T follicular helper cell (primary cell): ENCODE data around the gene FAM43B.
A peak's percentile ranks its signal among the peaks of the same experiment; 100 is the strongest.

Source experiments
- DNase-seq: peaks from one replicate; pipeline ENCODE4 v3.0.0-alpha.2; 2020; ENCODE audit warnings: low read depth

Gene FAM43B

DNA sequence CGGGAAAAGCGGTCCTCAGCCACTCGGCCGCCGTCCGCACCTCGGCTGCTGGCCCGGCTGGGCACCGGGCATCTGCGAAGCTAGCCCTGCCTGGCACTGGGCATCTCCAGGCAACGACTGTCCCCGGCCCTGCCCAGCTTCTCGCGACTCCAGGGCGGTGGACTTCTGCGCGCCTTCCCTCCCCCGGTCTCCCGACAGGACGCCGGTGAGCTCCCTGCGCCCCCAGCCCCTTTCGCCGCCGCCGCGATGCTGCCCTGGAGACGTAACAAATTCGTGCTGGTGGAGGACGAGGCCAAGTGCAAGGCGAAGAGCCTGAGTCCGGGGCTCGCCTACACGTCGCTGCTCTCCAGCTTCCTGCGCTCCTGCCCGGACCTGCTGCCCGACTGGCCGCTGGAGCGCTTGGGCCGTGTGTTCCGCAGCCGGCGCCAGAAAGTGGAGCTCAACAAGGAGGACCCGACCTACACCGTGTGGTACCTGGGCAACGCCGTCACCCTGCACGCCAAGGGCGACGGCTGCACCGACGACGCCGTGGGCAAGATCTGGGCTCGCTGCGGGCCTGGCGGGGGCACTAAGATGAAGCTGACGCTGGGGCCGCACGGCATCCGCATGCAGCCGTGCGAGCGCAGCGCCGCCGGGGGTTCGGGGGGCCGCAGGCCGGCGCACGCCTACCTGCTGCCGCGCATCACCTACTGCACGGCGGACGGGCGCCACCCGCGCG, 514 bp downstream of the FAM43B start:
- no peak for DNase-seq

DNA sequence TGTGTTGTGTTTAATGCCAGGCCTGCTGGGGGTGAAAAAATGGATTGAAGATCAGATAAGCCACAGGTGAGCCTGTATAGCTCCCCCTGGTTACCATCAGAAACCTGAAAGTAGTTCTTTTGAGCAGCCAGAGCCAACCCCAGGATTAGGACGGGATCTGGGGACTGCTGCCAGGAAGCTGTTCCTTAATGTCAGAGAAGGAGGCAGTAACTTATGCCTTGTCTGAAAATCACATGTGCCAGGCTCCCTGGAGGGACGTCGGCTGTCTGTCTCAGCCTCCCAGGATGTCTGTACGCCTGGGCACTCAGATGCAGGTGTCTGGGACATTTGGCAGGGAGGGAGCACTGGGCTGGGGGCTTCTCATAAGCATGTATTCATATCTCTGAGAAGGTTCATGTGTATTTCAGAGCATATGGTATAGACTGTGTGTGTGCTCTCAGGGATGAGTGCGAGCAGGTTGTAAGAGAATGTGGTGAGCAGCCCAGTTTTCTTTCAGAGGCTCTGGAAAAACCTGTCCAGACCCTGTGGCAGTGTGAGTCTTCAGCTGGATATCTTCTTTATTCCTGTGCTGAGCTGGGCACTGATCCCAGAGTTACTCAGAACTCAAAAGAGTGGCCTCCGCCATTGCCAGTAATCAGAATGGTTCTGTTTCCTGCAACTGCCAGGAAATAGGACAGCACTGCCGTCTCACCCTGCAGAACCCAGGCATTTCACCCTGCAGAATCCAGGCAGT, 2.8 kb downstream of the FAM43B start:
- DNase-seq = no peak

DNA sequence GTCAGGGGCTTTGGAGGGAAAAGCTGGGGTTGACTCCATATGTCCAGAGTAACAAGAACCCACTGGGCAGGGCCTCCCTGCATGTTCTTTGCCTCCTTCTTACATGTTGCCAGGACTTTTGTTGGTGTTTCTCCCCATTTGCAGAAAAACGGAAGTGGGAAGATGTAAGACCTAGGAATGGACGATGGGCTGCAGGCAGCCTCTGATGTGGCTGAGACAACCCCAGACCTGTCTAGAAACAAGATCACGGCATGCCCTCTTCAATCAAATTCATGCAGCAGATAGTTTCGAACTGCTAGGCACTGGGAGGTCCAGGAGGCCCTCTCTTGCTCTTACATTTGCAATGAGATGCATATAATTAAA, 3.4 kb downstream of the FAM43B start:
- no peak for DNase-seq

DNA sequence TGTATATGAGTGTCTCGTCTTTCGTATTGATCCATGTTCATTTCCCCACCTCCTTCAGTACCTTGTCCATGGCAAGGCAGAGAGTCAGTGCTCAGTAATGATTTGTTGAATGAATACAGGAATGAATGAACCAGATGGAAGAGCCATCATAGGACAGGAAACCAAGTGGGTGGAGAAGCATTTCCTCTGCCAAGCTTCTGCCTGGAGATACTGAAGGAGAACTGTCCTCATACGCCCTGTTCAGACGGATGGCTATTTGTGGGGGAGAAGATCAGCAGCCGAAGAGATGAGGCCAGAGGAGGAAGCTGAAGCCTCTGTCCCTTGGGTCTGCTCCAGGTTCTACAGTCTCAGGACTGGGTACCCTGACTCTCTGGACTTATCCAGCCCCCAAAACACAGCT, 5.8 kb downstream of the FAM43B start:
- DNase-seq = no peak

DNA sequence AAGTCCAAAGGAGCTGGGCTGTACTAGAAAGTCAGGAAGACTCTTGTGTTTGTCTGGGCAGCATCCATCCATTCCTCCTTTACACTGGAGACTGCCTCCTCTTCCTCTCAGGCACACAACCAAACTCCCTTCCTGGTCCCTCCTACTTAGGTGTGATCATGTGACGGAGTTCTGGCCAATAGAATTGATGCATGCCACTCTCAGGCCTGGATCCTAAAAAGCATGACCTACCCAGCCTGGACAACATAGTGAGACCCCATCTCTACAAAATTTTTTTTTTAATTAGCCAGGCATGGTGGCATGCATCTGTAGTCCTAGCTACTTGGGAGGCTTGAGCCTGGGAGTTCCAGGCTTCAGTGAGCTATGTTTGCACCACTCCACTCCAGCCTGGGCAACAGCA, 8.6 kb downstream of the FAM43B start:
- no peak for DNase-seq

DNA sequence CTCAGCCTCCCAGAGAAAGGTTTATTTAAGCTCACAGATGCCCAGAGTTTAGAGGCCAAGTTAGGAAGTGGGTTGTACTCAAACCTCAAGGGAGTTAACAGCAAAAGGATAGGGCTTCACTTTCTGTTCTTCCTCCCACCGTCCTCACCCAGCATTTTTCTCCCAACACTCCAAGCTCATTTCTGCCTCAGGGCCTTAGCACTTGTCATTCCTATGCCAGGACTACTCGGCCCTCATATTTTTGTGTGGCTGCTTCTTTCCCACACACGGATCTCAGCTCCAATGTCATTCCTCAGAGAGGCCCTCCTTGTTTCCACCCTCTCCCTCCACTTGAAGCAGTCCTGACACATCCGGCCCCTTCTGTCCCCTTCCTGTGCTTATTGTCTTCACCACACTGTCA, 12.9 kb downstream of the FAM43B start:
- DNase-seq = no peak

DNA sequence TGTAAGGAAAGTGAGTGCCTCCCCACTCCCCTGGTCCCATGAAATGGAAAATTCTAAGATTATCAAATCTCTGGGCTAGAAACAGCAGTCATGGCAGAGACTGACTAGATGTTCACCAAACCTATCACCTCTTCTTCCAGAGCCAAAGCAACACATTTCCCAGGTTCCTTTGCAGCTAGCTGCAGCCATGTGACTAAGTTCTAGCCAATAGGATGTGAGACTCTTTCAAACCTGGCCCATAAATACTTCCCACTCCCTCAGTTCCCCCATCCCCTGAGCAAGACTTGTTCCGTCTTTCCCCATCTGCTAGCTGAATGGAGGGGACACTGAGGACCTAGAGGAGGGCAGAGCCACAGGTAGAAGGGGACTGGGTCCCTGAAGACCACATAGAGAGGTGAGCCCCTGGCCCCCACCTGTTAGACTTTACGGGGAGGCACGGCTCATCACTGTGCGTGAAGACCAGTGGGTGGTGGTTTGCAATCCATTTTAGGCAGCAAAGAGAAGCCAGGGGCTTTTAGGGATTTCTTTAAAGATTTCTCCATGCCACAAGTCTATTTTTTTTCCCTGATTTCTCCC, 17.2 kb downstream of the FAM43B start:
- DNase-seq = no peak

DNA sequence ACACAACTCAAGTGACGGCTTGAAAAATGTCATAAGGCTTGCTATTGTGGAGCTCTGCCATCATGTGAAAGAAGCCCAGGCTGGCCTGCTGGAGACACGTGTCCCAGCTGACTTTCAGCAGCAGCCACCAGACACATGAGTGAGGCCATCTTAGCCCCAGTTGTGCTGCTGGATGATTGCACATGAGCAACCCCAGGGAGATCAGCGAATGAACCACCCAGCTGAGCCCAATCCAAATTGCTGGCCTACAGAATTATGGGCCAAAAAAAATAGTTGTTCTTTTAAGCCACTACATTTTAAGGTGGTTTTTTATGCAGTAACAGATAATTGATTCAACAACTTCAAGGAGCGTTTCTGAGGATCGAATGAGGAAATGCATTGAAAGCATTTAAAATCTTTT, 19.1 kb downstream of the FAM43B start:
- DNase-seq = no peak

DNA sequence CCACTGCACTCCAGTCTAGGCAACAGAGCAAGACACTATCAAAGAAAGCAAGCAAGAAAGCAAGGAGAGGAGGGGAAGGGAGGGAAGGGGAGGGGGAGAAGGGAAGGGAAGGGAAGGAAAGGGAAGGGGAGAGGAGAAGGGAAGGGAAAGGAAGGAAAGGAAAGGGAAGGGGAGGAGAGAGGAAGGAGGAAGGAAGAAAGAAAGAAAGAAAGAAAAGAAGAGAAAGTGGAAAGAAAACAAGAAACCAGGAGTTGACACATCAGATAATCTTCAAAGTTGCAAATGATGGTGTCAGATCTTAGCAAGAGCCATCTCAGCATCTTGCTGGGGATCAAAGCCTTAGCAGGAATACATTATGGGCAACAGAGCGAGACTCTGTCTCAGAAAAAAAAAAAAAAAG, 21.6 kb downstream of the FAM43B start:
- DNase-seq = no peak

DNA sequence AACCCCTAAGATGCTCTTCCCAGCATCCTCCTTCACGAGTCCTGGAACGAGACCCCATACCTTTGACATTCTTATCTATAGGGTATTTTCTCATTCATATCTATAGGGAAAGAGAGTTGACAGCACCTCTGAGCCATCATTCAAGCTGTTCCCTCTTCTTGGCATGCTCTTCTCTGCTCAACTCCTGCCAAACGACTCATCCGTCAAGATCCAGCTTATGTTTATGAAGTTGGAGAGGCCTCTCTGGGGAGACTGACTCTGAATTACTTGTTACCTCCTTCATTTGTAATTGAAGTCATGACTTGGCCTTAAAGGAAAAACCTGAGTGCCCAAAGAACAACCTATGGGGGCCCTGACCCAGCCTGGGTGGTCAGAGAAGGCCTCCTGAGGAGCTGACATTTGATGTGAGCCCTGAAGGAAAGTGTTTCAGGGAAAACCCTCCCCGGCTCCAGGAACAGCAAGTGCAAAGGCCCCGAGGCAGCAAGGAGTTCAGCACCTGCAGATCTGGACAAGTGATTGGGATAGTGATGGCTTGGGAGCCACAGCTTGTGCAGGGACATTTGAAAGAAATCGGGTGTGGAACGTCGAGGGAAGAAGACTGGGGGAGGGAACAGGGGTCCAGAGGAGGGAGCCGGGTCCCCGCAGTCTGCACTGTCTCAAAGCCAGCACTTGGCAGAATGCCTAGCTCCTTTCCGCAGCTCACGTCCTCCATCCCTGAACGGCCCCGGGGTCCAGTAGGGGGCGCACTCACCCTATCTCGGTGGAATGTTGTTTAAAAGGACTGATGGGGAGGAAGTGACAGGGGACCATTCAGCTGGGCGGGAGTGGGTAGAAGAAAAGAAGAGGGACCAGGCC, 22.5 kb downstream of the FAM43B start:
- DNase-seq = peak; percentile 34

DNA sequence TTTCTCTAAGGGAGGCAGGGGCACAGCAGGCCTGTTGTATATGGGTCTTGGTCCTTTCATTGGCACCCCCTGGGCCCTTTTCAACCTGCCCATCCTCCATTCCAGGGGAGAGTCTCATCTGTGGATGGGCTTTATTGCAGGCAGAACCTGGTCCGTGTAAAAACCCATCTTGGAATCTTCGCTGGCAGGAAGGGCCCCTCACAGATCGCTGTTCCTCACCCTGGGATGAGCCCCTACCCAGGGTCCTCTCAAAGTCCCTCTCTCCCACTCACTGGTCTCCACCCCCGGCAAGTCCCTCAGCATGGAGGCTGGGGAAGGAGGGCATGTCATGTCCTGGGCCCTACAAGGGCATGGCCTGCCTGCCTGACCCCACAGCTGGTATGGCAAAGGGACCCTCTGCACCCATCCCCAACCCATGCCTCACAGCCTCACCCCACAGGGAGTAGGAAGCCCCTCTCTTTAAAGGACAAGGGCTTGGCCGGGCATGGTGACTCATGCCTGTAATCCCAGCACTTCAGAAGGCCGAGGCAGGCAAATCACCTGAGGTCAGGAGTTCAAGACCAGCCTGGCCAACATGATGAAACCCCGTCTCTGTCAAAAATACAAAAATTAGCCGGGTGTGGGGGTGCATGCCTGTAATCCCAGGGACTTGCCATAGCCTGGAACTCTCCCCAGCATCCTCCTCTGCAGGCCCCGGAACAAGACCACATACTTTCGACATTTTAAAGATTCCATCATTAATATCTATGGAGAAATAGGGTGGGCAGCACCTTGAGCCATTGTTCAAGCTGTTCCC, 23.4 kb downstream of the FAM43B start:
- no peak for DNase-seq

DNA sequence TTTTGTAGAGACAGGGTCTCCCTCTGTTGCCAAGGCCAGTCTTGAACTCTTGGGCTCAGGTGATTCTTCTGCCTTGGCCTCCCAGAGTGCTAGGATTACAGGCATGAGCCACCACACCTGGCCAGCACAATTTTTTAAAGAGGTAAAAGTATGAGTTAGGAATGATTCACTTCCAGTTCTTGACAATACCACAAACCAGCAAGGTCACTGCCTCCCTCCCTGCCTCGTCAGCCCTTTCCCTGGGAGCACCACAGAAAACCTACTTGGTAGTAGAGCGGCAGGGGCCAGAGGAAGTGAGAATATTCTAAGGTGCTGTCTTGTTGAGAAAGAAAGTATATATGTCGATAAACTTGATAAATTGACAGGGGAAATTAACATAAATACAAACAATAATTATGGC, 25.7 kb downstream of the FAM43B start:
- no peak for DNase-seq

DNA sequence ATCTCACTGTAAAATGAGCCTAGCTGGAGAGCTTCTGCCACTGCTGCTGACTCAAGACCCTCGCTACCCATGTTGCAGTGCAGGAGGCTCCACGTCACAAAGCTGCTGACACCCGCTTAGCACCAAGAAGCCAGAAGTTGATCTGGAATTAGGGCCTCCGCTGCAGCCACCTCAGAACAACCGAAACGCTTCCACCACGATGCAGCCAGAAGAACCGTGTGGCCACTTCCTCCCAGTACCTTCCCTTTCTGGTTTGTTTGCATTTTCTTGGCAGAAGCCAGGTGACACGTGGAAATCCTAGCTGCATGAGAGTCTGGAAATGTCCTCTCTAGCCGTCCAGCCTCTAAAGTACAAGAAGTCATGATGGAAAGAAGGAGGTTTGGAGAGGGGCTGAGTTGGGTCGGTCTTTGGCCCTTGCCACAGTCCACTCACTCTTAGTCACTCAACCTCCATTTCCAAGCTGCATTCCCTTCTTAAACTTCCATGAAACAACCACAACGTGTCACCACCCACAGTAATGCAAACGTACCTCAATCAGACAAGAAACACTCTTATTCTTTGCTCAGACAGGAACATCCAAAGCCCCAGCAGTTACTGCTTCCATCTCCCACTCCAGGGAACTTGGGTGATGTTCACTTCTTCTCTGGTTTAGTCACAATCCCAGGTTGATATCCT, 26.5 kb downstream of the FAM43B start:
- DNase-seq = no peak

DNA sequence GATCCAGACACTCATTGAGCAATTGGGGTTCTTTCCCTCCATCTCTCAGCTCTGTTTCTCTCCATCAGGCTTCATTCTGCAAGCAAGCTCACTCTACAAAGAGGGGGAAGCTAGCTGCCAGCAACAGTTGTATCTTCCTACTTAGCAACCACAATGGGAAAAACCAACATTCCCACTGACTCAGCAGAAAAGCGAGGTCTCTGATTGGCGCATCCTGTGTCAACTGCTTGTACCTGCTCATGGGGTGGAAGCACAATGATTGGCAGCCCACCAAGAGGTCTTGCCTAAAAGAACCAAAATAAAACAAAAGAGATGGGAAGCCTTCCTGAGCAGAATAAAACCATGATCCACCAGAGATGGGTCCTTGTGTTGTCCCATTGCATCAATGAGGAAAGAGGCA, 32.5 kb downstream of the FAM43B start:
- DNase-seq = no peak

DNA sequence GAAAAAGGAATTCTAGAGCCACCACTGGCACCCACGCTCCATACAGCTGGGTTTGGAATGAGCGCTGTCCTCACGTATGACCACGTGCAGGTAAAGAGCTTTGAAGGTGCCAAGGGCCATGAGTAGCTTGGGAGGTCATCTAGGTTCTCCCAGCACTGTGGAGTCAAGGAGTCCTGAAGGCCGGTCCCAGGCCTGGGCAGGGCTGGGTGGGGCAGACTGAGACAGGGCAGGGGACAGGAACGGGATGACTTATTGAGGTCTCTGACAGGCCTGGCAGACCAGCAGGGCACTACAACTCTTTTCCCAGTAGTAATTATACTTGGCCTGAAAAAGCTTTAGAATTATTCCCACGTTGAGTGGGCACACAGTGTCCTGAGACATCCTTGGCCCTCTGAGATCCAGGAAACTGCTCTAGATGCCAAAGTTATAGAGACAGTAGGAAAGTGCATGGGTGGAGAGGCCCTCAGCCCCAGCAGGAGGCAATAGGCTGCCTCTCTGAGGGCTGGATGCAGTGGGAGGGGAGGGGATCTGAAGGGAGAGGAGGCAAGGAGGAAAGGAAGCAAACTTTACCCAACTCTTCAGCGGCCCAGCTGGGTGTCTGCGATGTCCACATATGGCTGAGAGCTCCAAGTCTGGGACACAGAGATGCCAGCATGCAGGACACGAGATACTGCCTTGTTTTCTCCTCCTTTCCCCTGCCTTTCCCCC, 34.7 kb downstream of the FAM43B start:
- no peak for DNase-seq

DNA sequence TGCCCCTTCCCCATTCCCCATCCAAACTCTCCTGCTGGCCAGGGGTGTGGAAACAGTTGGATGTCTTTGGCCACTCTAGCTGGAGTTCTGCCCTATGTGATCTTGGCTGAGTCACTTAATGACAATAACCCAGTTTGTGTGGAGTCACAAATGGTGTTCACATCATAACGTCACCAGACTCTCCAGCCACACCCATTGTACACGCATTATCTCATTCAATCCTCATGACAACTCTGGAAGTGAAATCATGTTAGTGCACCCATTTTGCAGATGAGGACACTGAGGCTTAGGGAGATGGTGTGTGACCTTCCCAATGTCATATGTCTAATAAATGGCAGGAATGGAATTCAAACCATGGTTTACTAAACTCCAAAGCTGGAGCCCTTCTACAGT, 35.3 kb downstream of the FAM43B start:
- DNase-seq = no peak

DNA sequence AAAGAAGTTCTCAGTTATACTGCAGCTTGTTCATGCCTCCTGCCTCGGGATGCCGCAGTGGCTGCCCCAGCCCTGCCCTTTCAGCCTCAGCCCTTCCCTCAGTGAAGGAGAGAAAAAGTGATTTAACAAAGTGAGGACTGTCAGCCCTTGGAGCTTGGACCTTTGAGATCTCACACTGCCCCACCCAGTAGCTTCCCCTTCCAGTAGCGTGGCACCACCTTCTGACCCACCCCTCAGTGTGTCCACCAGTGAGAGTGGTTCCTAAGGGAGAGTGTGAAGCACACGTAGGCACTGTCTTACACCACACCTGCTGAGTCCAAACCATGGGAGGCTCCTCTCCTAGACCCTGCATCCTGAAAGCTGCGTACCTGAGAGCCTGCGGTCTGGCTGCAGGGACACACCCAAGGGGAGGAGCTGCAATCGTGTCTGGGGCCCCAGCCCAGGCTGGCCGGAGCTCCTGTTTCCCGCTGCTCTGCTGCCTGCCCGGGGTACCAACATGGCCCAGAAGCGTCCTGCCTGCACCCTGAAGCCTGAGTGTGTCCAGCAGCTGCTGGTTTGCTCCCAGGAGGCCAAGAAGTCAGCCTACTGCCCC, 36.4 kb downstream of the FAM43B start, which contains the start of gene CDA:
TSS of gene CDA (plus strand) at position 464 of the 592 bp plus-strand sequence. CDS start at position 497, 33 bp downstream.
- no peak for DNase-seq

DNA sequence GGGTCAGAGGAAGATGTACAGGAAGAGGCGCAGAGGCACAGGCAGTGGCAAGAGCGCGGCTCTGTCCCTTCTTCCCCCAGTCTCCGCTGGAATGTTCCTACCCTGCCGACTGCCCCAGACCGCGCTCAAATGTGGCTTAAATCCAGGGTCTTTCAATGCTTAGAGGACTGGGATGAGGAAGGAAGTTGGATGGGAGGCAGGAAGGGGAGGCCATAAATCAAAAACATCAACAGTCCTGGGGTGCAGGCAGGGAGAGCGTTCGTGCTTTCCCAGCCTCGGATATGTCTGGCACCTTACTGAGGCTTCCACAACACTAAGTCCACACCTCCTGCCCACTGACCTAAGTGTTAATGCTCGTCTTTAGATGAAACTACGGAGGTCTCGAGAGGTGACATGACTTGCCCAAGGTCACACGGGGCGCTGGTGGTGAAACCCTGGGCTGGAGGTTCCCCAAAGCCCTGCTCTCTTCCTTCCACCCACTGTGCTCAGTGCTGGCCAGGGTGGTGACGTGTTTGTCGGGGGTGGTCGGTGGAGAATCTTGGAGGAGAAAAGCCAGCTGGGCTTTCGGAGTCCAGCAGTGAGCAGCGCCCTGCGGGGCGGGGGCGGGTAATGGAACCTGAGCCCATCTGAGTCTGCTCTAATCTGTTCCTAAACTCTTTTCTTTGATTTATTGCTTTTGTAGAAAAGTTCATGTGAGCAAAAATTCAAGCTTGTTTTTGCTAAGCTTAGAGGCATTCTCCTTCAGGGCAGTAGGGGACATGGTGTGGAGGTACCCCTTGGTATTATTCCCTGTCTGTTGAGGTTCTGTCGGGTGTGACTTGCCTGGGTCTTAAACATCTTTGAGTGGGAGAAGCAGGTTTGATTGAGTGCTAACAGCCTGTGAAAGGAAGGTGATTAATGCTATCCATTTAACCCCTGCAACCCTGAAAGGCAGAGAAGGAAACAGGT, 37.2 kb downstream of the FAM43B start:
- DNase-seq = no peak

DNA sequence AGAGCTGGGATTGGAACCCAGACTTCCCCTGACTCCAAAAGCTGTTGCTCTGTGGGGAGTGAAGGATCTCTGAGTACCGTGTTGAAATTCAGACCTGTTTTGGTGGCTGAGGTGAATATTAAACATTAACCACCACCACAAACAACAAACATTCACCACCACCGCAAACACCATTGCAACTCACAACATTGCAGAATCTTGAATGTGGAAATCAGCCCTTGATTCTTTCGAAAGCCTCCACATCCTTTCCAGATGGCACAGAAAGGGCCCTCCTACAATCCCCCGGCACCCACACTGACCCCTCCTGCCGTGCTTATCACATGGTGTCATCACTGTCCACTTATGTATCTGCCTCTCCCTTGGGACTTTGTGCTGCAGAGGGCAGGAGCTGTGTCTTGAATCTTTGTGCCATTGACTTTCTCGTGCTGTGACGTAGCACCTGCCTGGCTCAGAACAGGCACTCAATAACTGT, 38.0 kb downstream of the FAM43B start:
- no peak for DNase-seq
